Astrocyte (in vitro differentiated cells and primary cell): ENCODE data around the gene GBF1.
"Not testable (repeated sequence)": the region's sequence is repeated elsewhere in the genome, so short reads cannot be mapped to it uniquely, and the experiment has no call there.

ENCODE experiments used
- EZH2 ChIP-seq: IDR thresholded peaks from 2 replicates; pipeline ENCODE4 v1.6.1; 2012; ENCODE audit warnings: mild to moderate bottlenecking, low read length, inconsistent platforms; ENCODE audit not compliant: insufficient read depth
- TF ChIP-seq, protein P1 (sequence below): IDR thresholded peaks from 2 replicates; pipeline ENCODE4 v1.5.1; 2011; ENCODE audit warnings: low read depth, mild to moderate bottlenecking, inconsistent platforms, low read length, moderate library complexity; ENCODE audit not compliant: insufficient read depth

GRCh38 chr10:102308318-102308717 is 63.0 kb downstream of the GBF1 start:
- TF ChIP-seq, protein P1, sequence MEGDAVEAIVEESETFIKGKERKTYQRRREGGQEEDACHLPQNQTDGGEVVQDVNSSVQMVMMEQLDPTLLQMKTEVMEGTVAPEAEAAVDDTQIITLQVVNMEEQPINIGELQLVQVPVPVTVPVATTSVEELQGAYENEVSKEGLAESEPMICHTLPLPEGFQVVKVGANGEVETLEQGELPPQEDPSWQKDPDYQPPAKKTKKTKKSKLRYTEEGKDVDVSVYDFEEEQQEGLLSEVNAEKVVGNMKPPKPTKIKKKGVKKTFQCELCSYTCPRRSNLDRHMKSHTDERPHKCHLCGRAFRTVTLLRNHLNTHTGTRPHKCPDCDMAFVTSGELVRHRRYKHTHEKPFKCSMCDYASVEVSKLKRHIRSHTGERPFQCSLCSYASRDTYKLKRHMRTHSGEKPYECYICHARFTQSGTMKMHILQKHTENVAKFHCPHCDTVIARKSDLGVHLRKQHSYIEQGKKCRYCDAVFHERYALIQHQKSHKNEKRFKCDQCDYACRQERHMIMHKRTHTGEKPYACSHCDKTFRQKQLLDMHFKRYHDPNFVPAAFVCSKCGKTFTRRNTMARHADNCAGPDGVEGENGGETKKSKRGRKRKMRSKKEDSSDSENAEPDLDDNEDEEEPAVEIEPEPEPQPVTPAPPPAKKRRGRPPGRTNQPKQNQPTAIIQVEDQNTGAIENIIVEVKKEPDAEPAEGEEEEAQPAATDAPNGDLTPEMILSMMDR = not testable (repeated sequence)
- TF ChIP-seq EZH2 = not testable (repeated sequence)
